Measurements from ENCODE around the gene SIDT2.
"Not testable (repeated sequence)": the region's sequence is repeated elsewhere in the genome, so short reads cannot be mapped to it uniquely, and the experiment has no call there.

The SIDT2 gene

DNA sequence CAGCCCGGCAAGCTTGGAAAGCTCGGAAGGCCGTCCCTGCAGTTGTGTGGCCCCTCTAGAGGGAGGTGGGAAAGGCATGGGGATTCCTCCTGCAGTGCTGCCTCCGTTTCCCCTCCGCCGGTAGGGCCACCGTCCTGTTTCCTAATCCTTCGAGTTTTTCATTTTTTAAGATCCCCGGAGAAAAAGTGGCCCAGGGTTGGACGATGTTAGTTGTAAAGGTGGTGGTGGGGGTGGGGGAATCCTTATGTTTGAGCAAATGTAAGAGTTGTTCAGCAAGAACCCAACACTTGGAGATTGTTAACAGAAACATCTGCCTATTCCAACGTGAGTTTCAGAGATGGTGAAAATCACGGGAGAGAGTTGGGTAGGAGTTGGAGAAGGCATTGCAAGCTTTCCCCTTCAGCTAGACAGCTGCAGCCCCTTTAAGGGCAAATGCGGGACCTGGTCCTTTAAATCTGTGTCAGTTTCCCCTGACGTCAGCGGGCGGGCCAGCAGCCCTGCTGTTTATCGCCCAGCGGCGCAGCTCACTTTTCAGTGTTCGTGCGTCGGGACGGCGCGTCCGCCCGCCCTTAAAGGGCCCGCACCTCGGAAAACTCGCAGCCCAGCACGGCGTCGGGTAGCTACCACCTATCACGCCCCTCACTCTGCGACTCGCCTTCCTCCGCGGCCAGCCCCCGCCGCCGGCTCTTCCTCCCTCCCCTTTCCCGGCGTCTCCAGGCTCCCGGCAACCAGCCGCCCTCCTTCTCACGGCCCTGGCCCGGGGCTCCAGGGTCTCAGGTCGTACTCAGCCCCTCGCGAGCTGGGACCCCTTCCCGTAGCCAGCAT lies at the start of gene SIDT2:
Gene SIDT2, plus strand, starts transcription at position 534 of the 825 bp plus-strand sequence. CDS start 521 bp downstream, outside the sequence.
- DNase-seq: peak; percentile 62 to 72

DNA sequence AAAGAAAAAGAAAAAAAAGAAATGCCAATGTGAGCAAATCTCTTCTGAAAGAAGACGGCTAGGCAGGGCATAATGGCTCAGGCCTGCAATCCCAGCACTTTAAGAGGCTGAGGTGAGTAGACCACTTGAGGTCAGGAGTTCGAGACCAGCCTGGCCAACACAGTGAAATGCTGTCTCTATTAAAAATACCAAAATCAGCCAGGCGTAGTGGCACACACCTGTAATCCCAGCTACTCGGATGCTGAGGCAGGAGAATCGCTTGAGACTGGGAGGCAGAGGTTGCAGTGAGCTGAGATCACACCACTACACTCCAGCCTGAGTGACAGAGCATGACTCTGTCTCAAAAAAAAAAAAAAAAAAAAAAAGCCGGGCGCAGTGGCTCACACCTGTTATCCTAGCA lies 48.1 kb upstream of the SIDT2 start:
- not testable (repeated sequence) for DNase-seq

DNA sequence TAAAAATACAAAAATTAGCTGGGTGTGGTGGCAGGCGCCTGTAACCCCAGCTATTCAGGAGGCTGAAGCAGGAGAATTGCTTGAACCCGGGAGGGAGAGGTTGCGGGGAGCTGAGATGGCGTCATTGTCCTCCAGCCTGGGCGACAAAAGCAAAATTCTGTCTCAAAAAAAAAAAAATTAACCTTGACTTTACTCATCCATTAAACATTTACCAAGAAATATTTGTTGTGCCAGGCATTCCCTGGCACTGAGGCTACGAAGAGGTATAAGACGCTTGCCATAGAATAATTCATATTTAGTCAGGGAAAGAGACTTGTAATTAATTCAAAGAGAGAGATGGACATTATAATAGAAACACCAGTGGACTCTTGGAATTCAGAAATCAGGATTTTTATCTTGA lies 47.7 kb upstream of the SIDT2 start:
- no peak for DNase-seq

DNA sequence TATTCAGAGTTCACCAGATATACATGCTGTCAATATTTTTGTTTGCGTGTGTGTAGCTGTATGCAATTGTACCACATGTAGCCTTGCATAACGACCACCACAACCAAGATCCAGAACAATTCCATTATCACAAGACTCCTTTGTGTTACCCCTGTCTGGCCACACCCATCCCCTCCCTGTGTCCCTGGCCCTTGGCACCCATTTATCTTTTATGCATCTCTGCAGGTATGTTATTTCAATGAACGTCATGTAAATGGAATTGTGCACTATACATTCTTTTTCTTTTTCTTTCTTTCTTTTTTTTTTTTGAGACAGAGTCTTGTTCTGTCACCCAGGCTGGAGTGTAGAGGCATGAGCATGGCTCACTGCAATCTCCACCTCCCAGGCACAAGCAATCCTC lies 44.1 kb upstream of the SIDT2 start:
- no peak for DNase-seq

DNA sequence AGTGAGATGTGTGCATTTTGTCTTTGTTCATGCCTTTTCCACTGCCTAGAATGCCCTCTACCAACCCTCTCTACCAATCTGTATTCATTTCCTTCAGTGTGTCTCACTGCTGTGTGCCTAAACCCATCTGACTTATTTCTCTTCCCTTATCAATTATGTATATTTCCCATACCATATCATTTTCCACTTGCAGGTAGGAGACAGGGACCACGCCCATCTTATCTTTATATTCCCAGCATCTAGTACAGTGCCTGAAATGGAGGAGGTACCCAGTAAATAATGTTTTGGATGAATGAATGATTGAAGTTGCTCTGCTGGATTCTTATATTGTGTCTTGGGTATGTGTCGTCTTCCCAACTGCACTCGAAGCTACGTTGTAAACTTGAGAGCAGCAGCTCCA lies 43.6 kb upstream of the SIDT2 start:
- DNase-seq: not testable (repeated sequence)

DNA sequence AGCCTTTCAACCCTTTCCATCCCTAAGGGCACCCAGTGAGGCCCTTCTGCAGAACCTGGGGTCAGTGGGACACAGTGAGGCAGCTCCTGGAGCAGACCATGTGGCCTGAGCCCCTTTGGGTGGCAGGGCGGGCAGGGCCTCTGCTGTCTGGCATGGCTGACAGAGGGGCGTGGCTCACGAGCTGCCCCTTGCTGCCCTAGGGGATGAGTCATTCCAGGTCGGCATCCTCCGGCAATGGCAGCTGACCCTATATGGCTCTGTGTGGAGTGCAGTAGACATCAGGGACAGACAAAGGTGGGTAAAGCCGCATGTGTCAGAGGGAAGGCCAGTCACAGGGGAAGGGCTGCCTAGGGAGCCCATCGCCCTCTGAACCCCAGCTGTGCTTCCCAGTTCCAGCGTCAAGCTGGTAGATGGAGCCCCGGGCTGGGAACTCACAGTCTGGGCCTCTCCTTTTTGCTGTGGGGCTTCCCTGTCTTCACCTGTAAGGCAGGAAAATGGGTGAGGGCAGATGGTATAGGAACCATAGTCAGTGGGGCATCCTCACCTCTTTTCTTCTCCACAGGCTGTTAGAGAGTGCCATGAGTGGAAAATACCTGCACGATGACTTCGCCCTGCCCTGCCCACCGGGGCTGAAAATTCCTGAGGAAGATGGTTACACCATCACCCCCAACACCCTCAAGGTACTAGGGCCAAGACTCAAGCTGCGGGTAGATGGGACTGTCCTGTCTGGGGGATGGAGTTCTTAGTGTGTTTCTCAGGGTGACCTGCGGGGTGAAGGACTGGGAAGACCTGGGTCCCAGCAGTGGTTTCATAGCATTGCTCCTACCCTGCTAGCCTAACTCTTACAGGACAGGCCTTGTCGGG lies 41.1 kb upstream of the SIDT2 start:
- DNase-seq: not testable (repeated sequence)

DNA sequence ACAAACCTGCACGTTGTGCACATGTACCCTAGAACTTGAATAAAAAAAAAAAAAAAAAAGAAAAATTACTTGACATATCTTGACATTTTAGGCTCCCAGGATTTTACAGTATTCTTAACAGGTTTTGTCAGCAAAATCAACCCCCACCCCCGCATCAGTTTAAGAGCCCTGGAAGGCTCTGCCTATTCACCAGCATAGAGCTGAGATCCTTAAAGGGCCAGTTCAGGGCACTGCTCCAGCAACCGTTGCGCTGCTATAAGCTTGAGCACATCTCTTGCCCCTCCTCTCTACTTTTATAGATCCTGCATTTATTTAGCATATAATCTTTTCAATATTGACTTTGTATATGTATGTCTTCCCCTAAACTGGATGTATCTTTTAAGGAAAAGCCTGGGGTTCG lies 35.2 kb upstream of the SIDT2 start:
- DNase-seq: peak; percentile 35 to 38

DNA sequence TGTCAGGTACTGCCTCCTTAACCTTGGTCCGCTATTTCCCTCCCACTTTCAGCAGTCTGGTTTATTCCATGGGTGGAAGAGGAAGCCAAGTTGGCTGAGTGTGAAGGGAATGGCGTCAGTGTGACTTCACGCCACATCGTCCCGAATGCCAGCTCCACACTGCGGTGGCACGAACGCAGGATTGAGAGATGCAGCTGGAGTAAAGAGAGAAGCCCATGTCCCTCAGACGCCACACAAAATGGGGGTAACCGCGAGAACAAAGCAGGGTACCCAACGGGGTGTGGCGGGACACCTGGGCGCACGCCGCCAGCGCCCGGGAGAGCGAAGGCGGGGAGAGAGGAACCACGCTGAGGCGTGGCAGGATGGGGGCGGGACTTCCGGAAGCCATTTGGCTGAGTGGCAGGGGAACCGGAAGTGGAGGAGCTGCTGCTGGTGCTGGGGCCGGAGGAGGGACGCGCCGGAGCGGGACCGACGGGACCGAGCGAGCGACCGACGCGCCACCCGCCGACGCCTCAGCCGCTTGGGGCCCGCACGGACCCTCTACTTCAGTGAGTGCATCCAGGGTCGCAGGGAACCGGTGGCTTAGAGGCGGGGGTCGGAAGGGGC lies 34.6 kb upstream of the SIDT2 start, which contains the start of gene PAFAH1B2:
Gene PAFAH1B2, plus strand, starts transcription at position 417 of the 606 bp plus-strand sequence. CDS start 8,161 bp downstream, outside the sequence.
- peak; percentile 86 to 87 for DNase-seq

DNA sequence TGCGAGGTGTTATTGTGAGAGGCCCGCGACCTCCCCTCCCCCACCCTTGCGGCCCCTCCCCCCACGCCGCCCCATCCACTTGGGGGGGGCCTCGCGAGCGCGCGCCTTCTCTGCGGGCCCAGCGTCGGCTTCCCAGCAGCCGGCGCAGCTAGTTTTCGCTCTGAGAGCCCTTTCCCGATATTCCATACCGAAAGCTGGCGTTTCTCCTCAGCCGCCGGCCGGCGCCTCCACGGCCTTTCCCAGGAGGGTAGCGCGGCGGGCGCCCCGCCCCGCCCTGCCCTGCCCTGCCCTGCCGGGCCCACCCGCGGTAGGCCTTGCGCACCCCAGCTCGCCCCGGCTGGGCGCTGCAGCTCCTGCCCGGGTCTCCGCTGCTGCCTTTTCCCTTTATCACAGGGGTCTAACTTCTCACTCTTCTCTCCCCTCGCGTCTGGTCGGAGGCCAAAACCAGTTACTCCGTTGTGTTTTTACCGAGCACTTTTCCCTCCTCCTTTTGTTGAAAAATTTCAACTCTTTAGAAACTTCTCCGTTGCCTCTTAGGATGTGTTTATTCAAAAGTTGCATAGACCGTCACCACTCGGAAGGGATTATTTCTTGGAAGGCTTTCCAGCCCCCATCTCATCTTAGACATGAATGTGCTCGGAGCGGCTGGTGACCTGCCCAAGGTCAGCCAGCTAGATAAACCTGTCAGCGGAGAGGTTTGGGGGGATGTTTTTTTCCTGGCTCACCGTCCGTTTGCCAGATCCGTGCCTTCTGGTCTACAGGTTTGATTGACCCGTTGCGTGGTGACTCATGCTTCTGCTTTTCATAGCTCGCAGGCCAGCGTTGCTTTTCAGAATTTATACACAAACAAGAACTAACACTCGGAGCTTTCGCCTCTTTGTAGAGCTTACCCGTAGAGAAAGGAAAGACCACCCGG lies 33.8 kb upstream of the SIDT2 start:
- DNase-seq: peak; percentile 78 to 81

DNA sequence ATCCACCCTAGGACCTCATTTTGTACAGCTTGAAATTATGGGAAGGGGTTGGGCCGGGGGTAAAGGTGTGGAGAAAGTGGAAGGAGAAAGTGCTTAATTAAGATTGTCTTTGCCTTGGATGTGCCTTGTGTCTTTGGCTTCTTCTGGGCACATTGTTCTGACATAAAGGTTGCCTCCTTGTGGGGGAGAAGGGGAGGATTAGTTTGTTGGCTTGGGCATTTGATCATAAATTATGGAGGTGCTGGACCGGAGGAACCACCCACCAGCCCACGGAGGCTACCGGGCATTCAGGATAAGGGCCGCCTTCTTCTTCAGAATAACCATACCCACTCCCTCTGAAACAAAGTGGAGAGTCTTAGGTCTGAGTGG lies 33.2 kb upstream of the SIDT2 start:
- DNase-seq: no peak

DNA sequence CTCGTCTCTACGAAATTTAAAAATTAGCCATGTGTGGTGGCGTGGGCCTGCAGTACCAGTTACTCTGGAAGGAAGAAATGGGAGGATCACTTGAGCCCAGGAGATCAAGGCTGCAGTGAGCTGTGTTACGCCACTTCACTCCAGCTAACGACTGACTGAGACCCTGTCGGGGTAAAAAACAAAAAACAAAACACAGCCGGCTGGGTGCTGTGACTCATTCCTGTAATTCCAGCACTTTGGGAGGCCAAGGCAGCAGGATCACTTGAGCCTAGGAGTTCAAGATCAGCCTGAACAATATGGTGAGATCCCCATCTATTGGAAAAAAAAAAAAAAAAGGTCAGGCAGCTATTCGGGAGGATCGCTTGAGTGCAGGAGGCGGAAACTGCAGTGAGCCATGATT lies 32.0 kb upstream of the SIDT2 start:
- no peak for DNase-seq

DNA sequence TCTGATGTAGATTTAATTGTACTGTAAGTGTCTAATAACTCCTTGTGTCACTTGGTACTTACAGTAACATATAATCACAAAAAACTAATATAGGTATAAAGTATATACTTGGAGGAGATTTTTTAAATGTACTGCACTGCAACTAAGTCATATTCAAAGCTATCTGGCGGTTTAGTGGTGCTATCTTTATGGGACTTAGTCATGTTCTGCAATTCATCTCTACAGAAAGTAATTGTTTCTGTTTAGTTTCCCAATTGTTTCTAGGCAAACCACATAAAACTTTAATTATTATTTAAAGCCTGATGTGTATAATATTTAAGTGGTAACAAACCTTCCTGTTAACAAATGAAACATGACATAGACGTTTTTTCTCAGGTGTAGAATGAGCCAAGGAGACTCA lies 26.5 kb upstream of the SIDT2 start:
- no peak for DNase-seq

DNA sequence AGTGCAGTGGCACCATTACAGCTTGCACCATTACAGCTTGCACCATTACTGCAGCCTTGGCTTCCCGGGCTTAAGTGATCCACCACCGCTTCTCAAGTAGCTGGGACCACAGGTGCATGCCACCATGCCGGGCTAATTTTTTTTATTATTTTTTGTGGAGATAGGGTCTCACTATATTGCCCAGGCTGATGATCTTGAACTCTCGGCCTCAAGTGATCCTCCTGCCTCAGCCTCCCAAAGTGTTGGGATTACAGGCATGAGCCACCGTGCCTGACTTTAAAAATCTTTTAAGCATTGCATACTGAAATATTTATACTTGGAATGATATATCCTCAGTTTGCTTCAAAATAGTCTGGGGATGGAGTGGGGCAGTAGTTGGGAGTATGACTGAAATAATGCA lies 24.1 kb upstream of the SIDT2 start:
- no peak for DNase-seq

DNA sequence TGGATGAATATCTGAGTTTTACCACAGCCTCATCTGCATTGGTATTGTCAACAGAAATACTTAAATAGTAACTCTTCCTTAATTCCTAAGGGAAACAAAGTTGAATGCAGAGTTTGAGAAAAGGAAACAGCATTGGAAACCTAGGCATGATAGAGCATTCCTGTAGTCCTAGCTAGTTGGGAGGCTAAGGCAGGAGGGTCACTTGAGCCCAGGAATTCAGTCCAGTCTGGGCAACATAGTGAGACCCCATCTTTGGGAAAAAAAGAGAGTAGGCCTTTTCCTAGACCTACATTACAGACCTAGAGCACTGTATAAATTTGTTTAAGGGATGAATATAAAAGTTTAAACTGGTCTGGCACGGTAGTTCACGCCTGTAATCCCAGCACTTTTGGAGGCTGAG lies 21.0 kb upstream of the SIDT2 start:
- no peak for DNase-seq

DNA sequence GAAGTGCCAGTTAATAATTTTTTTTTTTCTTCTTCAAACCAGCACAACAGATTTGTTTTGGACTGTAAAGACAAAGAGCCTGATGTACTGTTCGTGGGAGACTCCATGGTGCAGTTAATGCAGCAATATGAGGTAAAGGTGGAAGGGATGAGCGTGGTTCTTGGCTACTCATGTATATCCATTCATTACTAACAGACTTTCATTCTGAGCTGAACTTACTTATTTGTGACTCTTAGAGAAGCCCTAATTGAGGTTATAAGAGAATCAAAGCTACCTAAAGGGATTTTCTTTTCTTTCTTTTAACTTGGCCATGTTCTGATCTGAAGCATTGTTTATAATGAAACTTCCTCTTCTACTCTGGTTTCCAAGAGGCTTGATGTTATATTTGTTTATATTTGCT lies 18.7 kb upstream of the SIDT2 start:
- DNase-seq: no peak

DNA sequence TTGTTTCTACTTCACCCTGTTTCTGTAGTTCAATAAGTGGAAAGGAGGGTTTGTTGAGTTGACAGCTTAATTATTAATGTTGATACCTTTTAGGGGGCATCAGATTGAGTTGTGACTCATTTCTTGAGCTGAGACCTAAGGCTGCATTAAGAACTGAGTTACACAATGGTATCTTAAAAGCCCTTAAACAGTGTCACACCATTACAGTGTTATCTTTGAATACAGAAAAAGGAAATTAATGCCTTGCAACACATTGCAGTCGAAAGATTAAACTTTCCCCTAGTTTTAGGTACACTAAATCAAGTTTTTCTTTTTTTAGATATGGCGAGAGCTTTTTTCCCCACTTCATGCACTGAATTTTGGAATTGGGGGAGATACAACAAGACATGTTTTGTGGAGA lies 17.7 kb upstream of the SIDT2 start:
- DNase-seq: no peak

DNA sequence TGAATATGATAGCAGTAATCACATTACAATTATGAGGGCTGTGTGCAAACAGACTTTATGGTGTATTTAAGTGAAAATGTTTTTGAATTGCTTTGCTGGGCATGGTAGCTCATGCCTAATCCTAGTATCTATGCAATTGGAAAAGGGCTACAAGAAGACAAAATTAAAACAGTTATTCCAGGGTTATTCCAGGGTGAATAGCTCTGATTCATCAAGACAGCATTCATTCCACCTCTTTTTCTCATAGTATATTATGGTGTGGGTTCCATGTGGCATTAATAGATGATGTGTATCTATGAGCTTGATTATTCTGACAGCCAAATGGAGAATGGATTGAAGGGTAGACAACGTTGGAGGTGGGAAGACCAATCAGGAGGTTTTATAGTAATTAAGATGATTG lies 12.1 kb upstream of the SIDT2 start:
- no peak for DNase-seq

DNA sequence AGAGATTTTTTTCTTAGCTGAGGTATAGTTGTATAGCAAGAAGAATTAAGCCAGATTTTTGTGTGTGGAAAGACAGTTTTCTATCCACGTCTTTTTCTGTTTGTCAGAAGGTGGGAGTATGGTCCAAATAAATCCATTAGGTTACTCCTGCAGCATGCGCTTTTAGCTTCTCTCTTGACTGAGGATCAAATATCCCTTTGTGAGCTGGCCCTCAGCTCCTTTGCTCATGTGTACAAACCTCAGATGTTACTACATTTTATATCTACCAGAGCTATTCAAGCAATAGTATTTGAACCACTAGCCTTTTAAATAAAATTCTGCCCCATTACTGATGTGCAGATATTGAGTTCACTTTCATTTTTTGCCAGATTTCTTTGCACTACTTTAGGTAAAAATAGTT lies 8.8 kb upstream of the SIDT2 start:
- DNase-seq: no peak

DNA sequence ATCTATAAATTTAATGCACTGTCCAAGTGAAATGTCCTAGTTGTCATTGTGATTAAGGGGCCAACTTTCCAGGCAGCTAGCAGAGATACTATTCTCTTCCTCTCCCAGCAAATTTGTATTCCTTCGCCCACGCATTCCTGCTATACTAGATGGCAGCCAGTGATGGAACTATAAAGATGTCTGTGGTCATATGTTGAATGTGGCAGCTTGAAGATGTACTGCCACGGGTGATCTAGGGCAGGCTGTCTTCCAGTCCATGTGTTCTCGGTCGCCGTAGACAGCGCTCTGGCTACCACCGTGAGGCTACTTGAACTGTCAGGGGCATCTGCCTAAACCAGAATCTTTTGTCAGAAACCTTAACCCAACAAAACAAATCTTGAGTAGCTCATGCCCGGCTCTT lies 8.3 kb upstream of the SIDT2 start:
- no peak for DNase-seq

DNA sequence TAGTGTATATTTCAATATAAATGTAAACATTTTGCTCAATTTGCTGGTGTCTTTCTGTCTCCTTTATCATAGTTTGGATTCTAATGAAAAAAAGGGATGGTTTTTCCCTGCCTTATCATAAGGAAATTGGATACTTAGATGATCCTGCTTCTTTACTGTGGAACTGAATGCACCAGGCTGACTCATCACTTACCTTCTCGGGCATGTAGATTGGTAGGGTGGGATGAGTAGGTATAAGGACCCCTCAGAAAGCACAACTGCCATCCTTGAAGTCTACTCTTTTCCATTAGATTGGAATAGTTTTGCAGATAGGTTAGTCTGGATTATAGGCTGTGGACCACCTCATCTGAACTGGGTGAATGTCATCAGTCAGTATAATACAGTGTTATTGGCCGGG lies 7.5 kb upstream of the SIDT2 start:
- DNase-seq: no peak

DNA sequence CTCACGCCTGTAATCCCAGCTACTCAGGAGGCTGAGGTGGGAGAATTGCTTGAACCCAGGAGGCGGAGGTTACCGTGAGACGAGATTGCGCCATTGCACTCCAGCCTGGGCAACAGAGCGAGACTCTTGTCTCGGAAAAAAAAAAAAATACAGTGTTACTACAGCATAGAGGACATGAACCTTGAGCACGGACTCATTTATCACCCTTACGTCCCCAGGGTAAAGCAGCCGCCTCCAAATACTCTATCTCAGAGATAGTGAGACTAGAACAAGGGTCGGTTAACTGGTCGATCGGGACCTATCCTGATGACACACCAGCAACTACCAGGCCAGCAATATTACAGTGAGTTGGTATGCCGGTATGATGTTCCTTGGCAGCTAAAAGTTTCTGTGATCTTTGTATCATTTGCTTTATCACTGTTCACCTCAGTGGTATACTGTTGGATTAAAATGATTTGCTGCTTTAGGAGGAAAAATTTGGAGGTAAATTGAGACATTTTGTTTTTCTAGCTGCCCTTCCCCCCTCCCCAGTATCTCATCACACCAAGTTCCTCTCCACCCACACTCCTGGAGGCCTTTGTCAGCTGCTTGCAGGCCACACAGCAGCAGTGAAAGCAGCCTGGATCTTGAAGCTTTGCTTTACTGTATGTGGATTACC lies 7.0 kb upstream of the SIDT2 start:
- no peak for DNase-seq

All from AML-193 (cell line).